ENCODE data around the gene ERVFRD-1.

ERVFRD-1 gene

GRCh38 chr6:11053307-11053706 is 58.2 kb downstream of the ERVFRD-1 start:
- Histone ChIP-seq H3K9me3 (ENCODE audit: low read length) (no peaks in the 10 kb centered on the region), H2AFZ (ENCODE audit: low read length) (no peak overlapping the region), H3F3A (ENCODE audit: insufficient read depth, low read length) (no peaks in the 10 kb centered on the region), H4K20me1 (ENCODE audit: insufficient read depth, low read length) (no peaks in the 10 kb centered on the region), H3K36me3 (ENCODE audit: insufficient read depth, low read length) (no peaks in the 10 kb centered on the region), H3K27me3 (ENCODE audit: insufficient read depth, low read length) (no peaks in the 10 kb centered on the region), H3K79me2 (ENCODE audit: insufficient read depth, low read length) (no peaks in the 10 kb centered on the region), H3K4me1 (ENCODE audit: insufficient read depth, low read length, severe bottlenecking) (no peaks in the 10 kb centered on the region), H3K9ac (ENCODE audit: low read length) (no peak overlapping the region), H3K4me2 (ENCODE audit: low read length) (no peak overlapping the region), H3K27ac (ENCODE audit: low read depth, low read length, poor library complexity, severe bottlenecking) (no peak overlapping the region), H3K9me2 (ENCODE audit: low read depth, low read length) (no peaks in the 10 kb centered on the region), H3K4me3 (ENCODE audit: low read depth, low read length, poor library complexity, severe bottlenecking) (no peak overlapping the region)
- no peak for TF ChIP-seq CTCF (IDR thresholded peaks at IDR 0.05; ENCODE audit: low read length)
- no peak for TF ChIP-seq EZH2 (IDR thresholded peaks at IDR 0.05; ENCODE audit: borderline replicate concordance, low read length)

Measured in OCI-LY1 (cell line).